HepG2 (cell line): ENCODE measurements around the gene RTN3. TPM values are rescaled to one million over a fixed set of nuclear protein-coding genes. Genes with fewer than 3 reads are reported as not detected.
A peak's percentile ranks its signal among the peaks of the same experiment; 100 is the strongest.

Source experiments
- ARNTL ChIP-seq: sonication (generic); formaldehyde crosslinking; IDR thresholded peaks from 2 replicates; pipeline ENCODE4 v1.4.0; 2020; ENCODE audit warnings: mild to moderate bottlenecking, missing genetic modification reagents
- HNF4A ChIP-seq: sonication (generic); formaldehyde crosslinking; IDR thresholded peaks from 2 replicates; pipeline ENCODE4 v1.4.0; 2020; ENCODE audit warnings: missing genetic modification reagents
- HOXA7 ChIP-seq: sonication (generic); formaldehyde crosslinking; IDR thresholded peaks from 2 replicates; pipeline ENCODE4 v1.8.1; 2022; ENCODE audit warnings: mild to moderate bottlenecking, missing genetic modification reagents, moderate library complexity
- ISX ChIP-seq: sonication (generic); formaldehyde crosslinking; conservative IDR thresholded peaks from 2 replicates; pipeline ENCODE4 v1.5.0; 2020; ENCODE audit warnings: missing genetic modification reagents
- KDM5A ChIP-seq: fragments of 200-600 bp; sonication (generic); IDR thresholded peaks from 2 replicates; pipeline ENCODE4 v1.7.0; 2018; ENCODE audit warnings: antibody characterized with exemption, mild to moderate bottlenecking, low read length, borderline replicate concordance
- KDM6A ChIP-seq: IDR thresholded peaks from 2 replicates; pipeline ENCODE4 v1.6.1; 2016; ENCODE audit warnings: low read depth
- KLF11 ChIP-seq: IDR thresholded peaks from 2 replicates; pipeline ENCODE4 v1.6.1; 2016; ENCODE audit warnings: missing compliant biosample characterization
- KLF16 ChIP-seq, 2 experiments: sonication (generic) in 1 of 2; formaldehyde crosslinking in 1 of 2; IDR thresholded peaks; 2 replicates each; pipeline versions ENCODE4 v1.6.1 to v1.8.0; 2016 to 2023; ENCODE audit warnings: missing genetic modification reagents in 2 of 2, missing compliant biosample characterization in 1 of 2
- MEIS1 ChIP-seq: sonication (generic); formaldehyde crosslinking; IDR thresholded peaks from 2 replicates; pipeline ENCODE4 v1.9.0; 2021; ENCODE audit warnings: mild to moderate bottlenecking, missing genetic modification reagents, moderate library complexity, borderline replicate concordance
- NCOA2 ChIP-seq: sonication (generic); formaldehyde crosslinking; IDR thresholded peaks from 2 replicates; pipeline ENCODE4 v1.8.0; 2022; ENCODE audit warnings: inconsistent platforms
- PAXIP1 ChIP-seq: sonication (generic); formaldehyde crosslinking; conservative IDR thresholded peaks from 2 replicates; pipeline ENCODE4 v1.4.0; 2020; ENCODE audit warnings: mild to moderate bottlenecking, missing genetic modification reagents, moderate library complexity
- ZNF121 ChIP-seq: sonication (generic); formaldehyde crosslinking; IDR thresholded peaks from 2 replicates; pipeline ENCODE4 v1.5.0; 2020; ENCODE audit warnings: mild to moderate bottlenecking, missing genetic modification reagents
- ZNF687 ChIP-seq: sonication (generic); formaldehyde crosslinking; IDR thresholded peaks from 2 replicates; pipeline ENCODE4 v1.5.1; 2020; ENCODE audit warnings: mild to moderate bottlenecking, missing genetic modification reagents, moderate library complexity
- ZNF839 ChIP-seq: sonication (generic); formaldehyde crosslinking; IDR thresholded peaks from 2 replicates; pipeline ENCODE4 v1.4.0; 2020; ENCODE audit warnings: missing genetic modification reagents, mild to moderate bottlenecking, borderline replicate concordance
- ZSCAN12 ChIP-seq: sonication (generic); formaldehyde crosslinking; IDR thresholded peaks from 2 replicates; pipeline ENCODE4 v1.9.0; 2021; ENCODE audit warnings: mild to moderate bottlenecking, missing genetic modification reagents
- polyA plus RNA-seq, 8 experiments: library from polyadenylated mRNA; depleted of rRNA in 3 of 8; stranded (reverse) in 7 of 8; unstranded in 1 of 8; fragments of >200 nt; fragmentation: Illumina TruSeq in 4 of 8; extraction: Trizol in 4 of 8; gene quantifications; 2 replicates each; pipeline versions ENCODE4 v1.2.1 to v1.2.3, GENCODE V29; 2011 to 2016; ENCODE audit warnings: low read depth in 4 of 8, missing spikeins in 1 of 8, mixed read lengths in 1 of 8; ENCODE audit not compliant: insufficient read depth in 1 of 8
- total RNA-seq, 5 experiments: library from RNA; depleted of rRNA; stranded (reverse); fragments of >200 nt; fragmentation: Illumina TruSeq; extraction: Trizol; gene quantifications; 2 replicates each; pipeline ENCODE4 v1.2.3, GENCODE V29; 2016; ENCODE audit warnings: low read depth in 1 of 5
- TF ChIP-seq, protein P1 (sequence below): sonication (generic); formaldehyde crosslinking; IDR thresholded peaks from 2 replicates; pipeline ENCODE4 v1.5.0; 2020; ENCODE audit warnings: missing genetic modification reagents
- TF ChIP-seq, protein P2 (sequence below): sonication (generic); formaldehyde crosslinking; IDR thresholded peaks from 2 replicates; pipeline ENCODE4 v1.4.0; 2020; ENCODE audit warnings: missing genetic modification reagents

RTN3 gene
- total and polyA plus RNA-seq, 2 of the 13 experiments (the other 11 are each of a cell fraction or from before 2014, with no cell fraction given), result 32.2 to 41.1 TPM

DNA sequence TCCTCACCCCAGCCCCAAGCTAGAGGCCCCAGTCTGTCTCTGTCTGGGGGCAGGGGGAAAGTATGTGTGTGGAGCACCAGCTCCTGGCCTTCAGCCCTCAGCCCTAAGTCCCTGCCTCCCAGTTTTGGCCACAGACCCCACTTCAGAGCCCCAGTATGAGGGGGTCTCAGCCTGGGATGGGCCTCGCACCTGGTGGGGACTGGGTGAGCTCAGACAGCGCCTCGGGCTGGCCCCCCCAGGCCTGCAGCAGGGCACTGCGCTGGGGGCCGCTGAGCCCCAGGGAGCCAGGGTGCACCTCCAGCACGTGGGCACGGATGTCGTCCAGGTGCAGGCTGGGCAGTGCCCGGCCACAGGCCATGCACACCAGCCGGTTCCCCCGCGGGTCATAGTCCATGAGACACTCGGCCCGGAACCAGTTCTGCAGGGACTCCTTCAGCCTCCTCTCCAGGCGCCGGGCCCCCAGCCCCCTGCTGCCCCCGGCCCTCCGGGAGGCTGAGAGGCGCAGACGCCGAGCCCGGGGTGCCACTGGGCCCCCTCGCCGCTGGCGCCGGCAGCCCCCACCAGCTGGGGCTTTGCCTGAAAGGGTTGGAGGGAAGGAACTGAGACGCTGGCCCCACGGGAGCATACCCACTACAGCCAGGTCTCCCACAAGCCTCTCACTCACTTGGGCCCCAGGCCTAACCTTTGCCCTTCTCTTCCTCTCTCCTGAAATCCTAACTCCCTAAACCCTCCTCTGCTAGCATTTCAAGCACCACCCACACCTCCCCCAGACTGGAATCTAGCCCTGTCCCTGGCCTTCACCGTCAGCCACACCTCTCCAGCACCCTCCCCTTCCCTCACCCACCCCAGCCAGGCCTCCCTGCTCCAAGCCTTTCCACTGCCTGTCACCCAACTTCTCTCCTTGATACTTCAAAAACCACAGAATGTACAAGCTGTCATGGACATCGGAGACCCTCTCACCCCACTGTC, 83.7 kb downstream of the RTN3 start (continued):
- TF ChIP-seq ZNF687 (CRISPR knock-in tag), result peak; percentile 52
- TF ChIP-seq MEIS1 (CRISPR knock-in tag), result no peak
- TF ChIP-seq NCOA2 (CRISPR knock-in tag), result no peak
- TF ChIP-seq PAXIP1 (CRISPR knock-in tag), result peak; percentile 24; the same call in 1 of the 2 replicates
- peak; percentile 41; the same call in 1 of the 2 replicates for TF ChIP-seq HNF4A
- TF ChIP-seq, protein P1, sequence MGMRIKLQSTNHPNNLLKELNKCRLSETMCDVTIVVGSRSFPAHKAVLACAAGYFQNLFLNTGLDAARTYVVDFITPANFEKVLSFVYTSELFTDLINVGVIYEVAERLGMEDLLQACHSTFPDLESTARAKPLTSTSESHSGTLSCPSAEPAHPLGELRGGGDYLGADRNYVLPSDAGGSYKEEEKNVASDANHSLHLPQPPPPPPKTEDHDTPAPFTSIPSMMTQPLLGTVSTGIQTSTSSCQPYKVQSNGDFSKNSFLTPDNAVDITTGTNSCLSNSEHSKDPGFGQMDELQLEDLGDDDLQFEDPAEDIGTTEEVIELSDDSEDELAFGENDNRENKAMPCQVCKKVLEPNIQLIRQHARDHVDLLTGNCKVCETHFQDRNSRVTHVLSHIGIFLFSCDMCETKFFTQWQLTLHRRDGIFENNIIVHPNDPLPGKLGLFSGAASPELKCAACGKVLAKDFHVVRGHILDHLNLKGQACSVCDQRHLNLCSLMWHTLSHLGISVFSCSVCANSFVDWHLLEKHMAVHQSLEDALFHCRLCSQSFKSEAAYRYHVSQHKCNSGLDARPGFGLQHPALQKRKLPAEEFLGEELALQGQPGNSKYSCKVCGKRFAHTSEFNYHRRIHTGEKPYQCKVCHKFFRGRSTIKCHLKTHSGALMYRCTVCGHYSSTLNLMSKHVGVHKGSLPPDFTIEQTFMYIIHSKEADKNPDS (CRISPR knock-in tag), result no peak
- TF ChIP-seq, protein P2, sequence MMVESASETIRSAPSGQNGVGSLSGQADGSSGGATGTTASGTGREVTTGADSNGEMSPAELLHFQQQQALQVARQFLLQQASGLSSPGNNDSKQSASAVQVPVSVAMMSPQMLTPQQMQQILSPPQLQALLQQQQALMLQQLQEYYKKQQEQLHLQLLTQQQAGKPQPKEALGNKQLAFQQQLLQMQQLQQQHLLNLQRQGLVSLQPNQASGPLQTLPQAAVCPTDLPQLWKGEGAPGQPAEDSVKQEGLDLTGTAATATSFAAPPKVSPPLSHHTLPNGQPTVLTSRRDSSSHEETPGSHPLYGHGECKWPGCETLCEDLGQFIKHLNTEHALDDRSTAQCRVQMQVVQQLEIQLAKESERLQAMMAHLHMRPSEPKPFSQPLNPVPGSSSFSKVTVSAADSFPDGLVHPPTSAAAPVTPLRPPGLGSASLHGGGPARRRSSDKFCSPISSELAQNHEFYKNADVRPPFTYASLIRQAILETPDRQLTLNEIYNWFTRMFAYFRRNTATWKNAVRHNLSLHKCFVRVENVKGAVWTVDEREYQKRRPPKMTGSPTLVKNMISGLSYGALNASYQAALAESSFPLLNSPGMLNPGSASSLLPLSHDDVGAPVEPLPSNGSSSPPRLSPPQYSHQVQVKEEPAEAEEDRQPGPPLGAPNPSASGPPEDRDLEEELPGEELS (CRISPR knock-in tag), result no peak
- no peak for TF ChIP-seq HOXA7
- TF ChIP-seq KDM5A, result no peak
- no peak for TF ChIP-seq ZSCAN12 (CRISPR knock-in tag)
- TF ChIP-seq KLF11 (CRISPR knock-in tag), result no peak
- TF ChIP-seq ZNF121 (CRISPR knock-in tag), result no peak
- no peak for TF ChIP-seq KLF16 (CRISPR knock-in tag; IDR thresholded peaks at IDR 0.05)
- TF ChIP-seq KDM6A, result no peak
- no peak for TF ChIP-seq ZNF839 (CRISPR knock-in tag)
- no peak for TF ChIP-seq ARNTL
- no peak for TF ChIP-seq ISX (CRISPR knock-in tag)
